ENCODE data around the gene IL5RA.

The IL5RA gene

GRCh38 chr3:3126477-3127431, 16.6 kb upstream of the IL5RA start, which contains the start of gene TRNT1:
TRNT1 (plus strand) TSS chr3:3126940; CDS start chr3:3129041, 2,101 bp downstream.
- 0 out of 2 replicates have a peak, but pooled peaks have one; percentile 26 for TF ChIP-seq SIN3A (IDR thresholded peaks at IDR 0.05; ENCODE audit: borderline replicate concordance, insufficient read depth, low read length)
- TF ChIP-seq REST (IDR thresholded peaks at IDR 0.05; ENCODE audit: insufficient read depth in 1 of 2, low read depth in 2 of 2, low read length in 2 of 2): 0 out of 4 replicates have a peak, but pooled peaks of 1 of the 2 experiments have one; percentile 9
- TF ChIP-seq POLR2AphosphoS5 (IDR thresholded peaks at IDR 0.05; ENCODE audit: low read depth, low read length): peak; percentile 83
- peak; percentile 66 for TF ChIP-seq FOXP2 (optimal IDR thresholded peaks at IDR 0.05; ENCODE audit: borderline replicate concordance, extremely low read depth, extremely low read length, insufficient read depth)
- TF ChIP-seq TAF1 (IDR thresholded peaks at IDR 0.05; ENCODE audit: borderline replicate concordance, insufficient read depth, low read length): peak; percentile 87; the same call in 1 of the 2 replicates

GRCh38 chr3:3125977-3126376, 15.8 kb upstream of the IL5RA start:
- no peak for TF ChIP-seq POLR2AphosphoS5 (IDR thresholded peaks at IDR 0.05; ENCODE audit: low read depth, low read length)

- no peak for TF ChIP-seq FOXP2 (optimal IDR thresholded peaks at IDR 0.05; ENCODE audit: borderline replicate concordance, extremely low read depth, extremely low read length, insufficient read depth)
- TF ChIP-seq REST (IDR thresholded peaks at IDR 0.05; ENCODE audit: insufficient read depth in 1 of 2, low read depth in 2 of 2, low read length in 2 of 2): no peak
- no peak for TF ChIP-seq SIN3A (IDR thresholded peaks at IDR 0.05; ENCODE audit: borderline replicate concordance, insufficient read depth, low read length)
- TF ChIP-seq TAF1 (IDR thresholded peaks at IDR 0.05; ENCODE audit: borderline replicate concordance, insufficient read depth, low read length): no peak
- TF ChIP-seq POLR2AphosphoS5 (IDR thresholded peaks at IDR 0.05; ENCODE audit: low read depth, low read length): no peak
Observed at GRCh38 chr3:3119393-3119851, 9.2 kb upstream of the IL5RA start.

GRCh38 chr3:3117651-3118050, 7.5 kb upstream of the IL5RA start:
- no peak for TF ChIP-seq POLR2AphosphoS5 (IDR thresholded peaks at IDR 0.05; ENCODE audit: low read depth, low read length)
- TF ChIP-seq TAF1 (IDR thresholded peaks at IDR 0.05; ENCODE audit: borderline replicate concordance, insufficient read depth, low read length): no peak
- no peak for TF ChIP-seq REST (IDR thresholded peaks at IDR 0.05; ENCODE audit: insufficient read depth in 1 of 2, low read depth in 2 of 2, low read length in 2 of 2)
- no peak for TF ChIP-seq SIN3A (IDR thresholded peaks at IDR 0.05; ENCODE audit: borderline replicate concordance, insufficient read depth, low read length)
- TF ChIP-seq FOXP2 (optimal IDR thresholded peaks at IDR 0.05; ENCODE audit: borderline replicate concordance, extremely low read depth, extremely low read length, insufficient read depth): no peak

- TF ChIP-seq TAF1 (IDR thresholded peaks at IDR 0.05; ENCODE audit: borderline replicate concordance, insufficient read depth, low read length): no peak
- no peak for TF ChIP-seq SIN3A (IDR thresholded peaks at IDR 0.05; ENCODE audit: borderline replicate concordance, insufficient read depth, low read length)
- no peak for TF ChIP-seq REST (IDR thresholded peaks at IDR 0.05; ENCODE audit: insufficient read depth in 1 of 2, low read depth in 2 of 2, low read length in 2 of 2)
- TF ChIP-seq POLR2AphosphoS5 (IDR thresholded peaks at IDR 0.05; ENCODE audit: low read depth, low read length): no peak
- no peak for TF ChIP-seq FOXP2 (optimal IDR thresholded peaks at IDR 0.05; ENCODE audit: borderline replicate concordance, extremely low read depth, extremely low read length, insufficient read depth)
Observed at GRCh38 chr3:3113042-3113709, 3.0 kb upstream of the IL5RA start.
